HG02852 (cell line): ENCODE measurements around the gene MELTF.
"Not testable (repeated sequence)": the region's sequence is repeated elsewhere in the genome, so short reads cannot be mapped to it uniquely, and the experiment has no call there.

Experiments used
- ATAC-seq: cut with Tn5 transposase; IDR thresholded peaks from one replicate; pipeline ENCODE4 v1.9.1; 2021; ENCODE audit warnings: mild to moderate bottlenecking, moderate library complexity; ENCODE audit not compliant: unreplicated experiment

MELTF gene

GRCh38 chr3:197029511-197030167, at the start of gene MELTF:
TSS of gene MELTF (minus strand) at chr3:197029817. CDS start at chr3:197029702, 115 bp downstream.
- ATAC-seq: peak; percentile 80

GRCh38 chr3:197076415-197076814, 46.8 kb upstream of the MELTF start:
- ATAC-seq: no peak

- ATAC-seq: no peak
Measured at GRCh38 chr3:197068077-197068476, 38.5 kb upstream of the MELTF start.

- ATAC-seq: no peak
Measured at GRCh38 chr3:197064771-197065170, 35.2 kb upstream of the MELTF start.

GRCh38 chr3:197062446-197062845, 32.8 kb upstream of the MELTF start:
- no peak for ATAC-seq

- ATAC-seq: not testable (repeated sequence)
Measured at GRCh38 chr3:197051637-197052036, 22.0 kb upstream of the MELTF start.

- ATAC-seq: peak; percentile 55
Measured at GRCh38 chr3:197050511-197050910, 20.9 kb upstream of the MELTF start.

- ATAC-seq: no peak
Measured at GRCh38 chr3:197042539-197042938, 12.9 kb upstream of the MELTF start.

- ATAC-seq: no peak
Measured at GRCh38 chr3:197041875-197042488, 12.4 kb upstream of the MELTF start.

- ATAC-seq: no peak
Measured at GRCh38 chr3:197040658-197041057, 11.0 kb upstream of the MELTF start.

GRCh38 chr3:197038679-197039462, 9.3 kb upstream of the MELTF start:
- no peak for ATAC-seq

GRCh38 chr3:197035577-197035976, 6.0 kb upstream of the MELTF start:
- no peak for ATAC-seq

- not testable (repeated sequence) for ATAC-seq
Measured at GRCh38 chr3:197034778-197035177, 5.2 kb upstream of the MELTF start.

GRCh38 chr3:197033764-197034163, 4.1 kb upstream of the MELTF start:
- not testable (repeated sequence) for ATAC-seq

GRCh38 chr3:197031315-197032285, 2.0 kb upstream of the MELTF start:
- no peak for ATAC-seq

- no peak for ATAC-seq
Measured at GRCh38 chr3:197030379-197031314, 1.0 kb upstream of the MELTF start.

- ATAC-seq: peak; percentile 29
Measured at GRCh38 chr3:197028728-197029510, 698 bp downstream of the MELTF start.

GRCh38 chr3:197027896-197028727, 1.5 kb downstream of the MELTF start:
- no peak for ATAC-seq
